ENCODE measurements around the gene POFUT1.

DNA sequence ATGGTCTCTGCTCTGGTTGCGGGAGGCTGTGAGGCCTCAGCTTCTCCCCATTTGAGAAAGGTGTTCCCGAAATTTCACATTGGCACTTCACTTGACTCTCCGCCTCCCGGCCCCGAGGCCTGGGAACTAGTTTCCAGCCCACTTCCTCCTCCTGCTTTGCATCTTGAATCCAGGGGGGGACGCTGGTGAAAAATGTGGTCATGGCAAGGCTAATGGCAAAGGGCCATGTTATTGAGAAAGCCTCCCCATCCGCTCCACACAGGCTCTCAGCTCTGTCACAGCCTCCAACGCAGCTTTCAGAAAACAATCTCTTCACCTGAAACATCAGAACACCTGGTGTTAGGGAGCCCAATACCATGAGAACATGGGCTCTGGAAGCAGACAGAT lies 5.7 kb upstream of the POFUT1 start:
- TF ChIP-seq, protein P1, sequence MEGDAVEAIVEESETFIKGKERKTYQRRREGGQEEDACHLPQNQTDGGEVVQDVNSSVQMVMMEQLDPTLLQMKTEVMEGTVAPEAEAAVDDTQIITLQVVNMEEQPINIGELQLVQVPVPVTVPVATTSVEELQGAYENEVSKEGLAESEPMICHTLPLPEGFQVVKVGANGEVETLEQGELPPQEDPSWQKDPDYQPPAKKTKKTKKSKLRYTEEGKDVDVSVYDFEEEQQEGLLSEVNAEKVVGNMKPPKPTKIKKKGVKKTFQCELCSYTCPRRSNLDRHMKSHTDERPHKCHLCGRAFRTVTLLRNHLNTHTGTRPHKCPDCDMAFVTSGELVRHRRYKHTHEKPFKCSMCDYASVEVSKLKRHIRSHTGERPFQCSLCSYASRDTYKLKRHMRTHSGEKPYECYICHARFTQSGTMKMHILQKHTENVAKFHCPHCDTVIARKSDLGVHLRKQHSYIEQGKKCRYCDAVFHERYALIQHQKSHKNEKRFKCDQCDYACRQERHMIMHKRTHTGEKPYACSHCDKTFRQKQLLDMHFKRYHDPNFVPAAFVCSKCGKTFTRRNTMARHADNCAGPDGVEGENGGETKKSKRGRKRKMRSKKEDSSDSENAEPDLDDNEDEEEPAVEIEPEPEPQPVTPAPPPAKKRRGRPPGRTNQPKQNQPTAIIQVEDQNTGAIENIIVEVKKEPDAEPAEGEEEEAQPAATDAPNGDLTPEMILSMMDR (conservative IDR thresholded peaks at IDR 0.05), result no peak
- no peak for TF ChIP-seq ZFX (IDR thresholded peaks at IDR 0.05)
